Stimulated activated CD4-positive, alpha-beta T cell treated with anti-CD3 and anti-CD28 coated beads, TNF-alpha, amount 100 ng/mL, for 1 hour (primary cell): ENCODE data around the gene NEDD8.

ENCODE experiments used
- DNase-seq, 3 donors: peaks; one replicate each; pipeline ENCODE4 v3.0.0-alpha.2; 2020; ENCODE audit warnings: low read depth in 3 of 3, low spot score in 1 of 3

The NEDD8 gene

GRCh38 chr14:24198814-24199524 lies 33.2 kb downstream of the NEDD8 start:
- DNase-seq, result no peak

DNA sequence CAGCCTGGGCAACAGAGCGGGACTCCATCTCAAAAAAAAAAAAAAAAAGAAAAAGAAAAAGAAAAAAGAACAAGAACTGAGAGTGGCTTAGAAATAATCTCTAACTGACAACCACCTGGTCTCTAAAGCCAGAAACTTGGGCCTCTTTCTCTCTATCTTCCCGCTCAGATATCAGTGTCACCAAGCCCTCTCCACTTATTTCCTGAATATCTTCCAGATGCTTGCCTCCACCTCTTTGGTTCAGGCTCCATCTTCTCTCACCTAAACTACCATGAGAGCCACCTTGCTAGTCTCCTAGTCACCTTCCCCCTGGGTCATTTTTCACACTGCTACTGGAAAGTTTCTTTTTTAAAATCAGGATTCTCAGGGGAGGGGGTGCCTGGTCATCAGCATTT lies 35.1 kb downstream of the NEDD8 start:
- no peak for DNase-seq

DNA sequence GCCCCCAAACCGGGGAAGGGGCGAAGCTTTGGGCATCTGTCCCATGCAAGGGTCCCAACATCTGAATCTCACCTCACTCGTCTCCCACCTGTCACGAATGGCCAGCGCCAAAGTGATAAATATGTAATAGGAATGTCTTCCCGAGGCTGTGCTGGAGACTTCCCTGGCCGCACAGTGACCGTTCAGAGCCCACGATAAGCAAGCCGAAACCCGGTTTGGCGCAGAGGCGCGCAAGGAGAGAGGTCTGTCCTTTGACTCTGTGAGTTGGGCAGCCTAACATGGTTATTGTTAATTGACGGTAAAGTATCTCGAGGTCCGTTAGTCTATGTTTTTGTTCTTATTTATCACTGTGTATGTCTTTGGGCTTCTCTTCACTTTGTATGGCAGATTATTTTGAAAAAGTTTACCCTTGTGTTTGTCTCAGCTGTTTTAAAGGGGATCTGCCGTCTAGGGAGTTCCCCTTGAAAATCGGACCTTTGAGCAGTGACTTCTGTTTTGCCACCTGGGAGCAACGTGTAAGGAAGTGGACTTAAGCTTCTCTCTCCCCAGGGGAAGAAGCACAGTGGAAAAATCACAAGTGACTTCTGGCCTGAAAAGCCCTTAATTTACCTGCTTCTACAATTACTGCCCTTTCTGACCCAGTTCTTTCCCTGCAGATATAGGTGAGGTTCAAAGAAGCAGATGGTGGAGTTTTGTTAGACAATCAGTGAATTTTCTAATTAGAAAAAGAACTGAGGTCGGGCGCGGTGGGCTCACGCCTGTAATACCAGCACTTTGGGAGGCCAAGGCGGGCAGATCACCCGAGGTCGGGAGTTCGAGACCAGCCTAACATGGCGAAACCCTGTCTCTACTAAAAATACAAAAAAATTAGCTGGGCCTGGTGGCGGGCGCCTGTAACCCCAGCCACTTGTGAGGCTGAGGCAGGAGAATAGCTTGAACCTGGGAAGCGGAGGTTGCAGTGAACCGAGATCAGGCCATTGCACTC lies 35.8 kb downstream of the NEDD8 start:
- no peak for DNase-seq

DNA sequence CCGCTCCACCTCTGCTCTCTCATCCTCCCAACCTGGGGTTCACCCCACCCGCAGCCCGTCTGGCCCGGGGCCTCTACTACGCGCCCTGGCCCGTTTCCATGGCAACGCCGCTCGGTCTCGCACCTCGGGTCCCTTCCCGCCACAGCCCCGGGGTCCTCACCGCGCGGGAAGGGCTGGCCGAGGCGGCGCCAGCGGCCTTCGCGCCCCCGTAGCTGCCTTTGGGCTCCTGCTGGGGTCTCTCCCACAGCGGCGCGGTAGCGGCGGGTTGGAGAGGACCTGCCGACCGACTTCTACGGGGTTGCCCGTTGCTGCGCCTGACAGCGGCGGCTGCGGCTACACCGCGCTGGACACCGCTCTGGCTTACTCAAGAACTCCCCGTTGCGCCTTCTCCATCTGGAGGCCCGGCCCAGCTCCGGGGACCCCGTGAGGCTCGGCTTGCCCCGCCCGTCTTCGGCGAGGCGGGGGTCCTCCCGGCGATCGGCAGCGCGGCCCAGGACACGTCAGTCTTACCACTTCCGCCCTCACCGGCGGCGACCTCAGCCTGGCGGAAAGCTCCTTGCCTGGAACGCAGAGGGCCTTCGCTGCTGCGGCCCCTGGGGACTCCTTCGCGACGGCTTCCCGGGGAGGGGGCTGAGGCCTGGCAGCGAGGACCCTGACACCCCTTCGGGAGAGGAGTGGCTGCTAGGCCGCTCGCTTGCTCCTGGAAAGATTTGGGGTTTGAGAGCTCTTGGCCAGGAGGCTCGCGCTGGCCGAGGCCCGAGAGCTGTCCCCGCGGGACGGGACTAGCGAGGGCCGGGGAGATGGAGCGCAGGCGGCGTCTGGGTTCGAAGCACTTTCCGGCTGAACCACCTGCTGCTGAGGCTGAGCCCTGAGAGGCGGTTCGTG lies 36.7 kb downstream of the NEDD8 start, which contains the start of gene TM9SF1:
Gene TM9SF1 (minus strand): TSS at position 256 of the 885 bp plus-strand sequence. CDS start 422 bp downstream, outside the sequence.
- peak; percentile 74 to 79 (median 74) for DNase-seq

- DNase-seq, result no peak
Measured at GRCh38 chr14:24194873-24195185, 37.3 kb downstream of the NEDD8 start.

DNA sequence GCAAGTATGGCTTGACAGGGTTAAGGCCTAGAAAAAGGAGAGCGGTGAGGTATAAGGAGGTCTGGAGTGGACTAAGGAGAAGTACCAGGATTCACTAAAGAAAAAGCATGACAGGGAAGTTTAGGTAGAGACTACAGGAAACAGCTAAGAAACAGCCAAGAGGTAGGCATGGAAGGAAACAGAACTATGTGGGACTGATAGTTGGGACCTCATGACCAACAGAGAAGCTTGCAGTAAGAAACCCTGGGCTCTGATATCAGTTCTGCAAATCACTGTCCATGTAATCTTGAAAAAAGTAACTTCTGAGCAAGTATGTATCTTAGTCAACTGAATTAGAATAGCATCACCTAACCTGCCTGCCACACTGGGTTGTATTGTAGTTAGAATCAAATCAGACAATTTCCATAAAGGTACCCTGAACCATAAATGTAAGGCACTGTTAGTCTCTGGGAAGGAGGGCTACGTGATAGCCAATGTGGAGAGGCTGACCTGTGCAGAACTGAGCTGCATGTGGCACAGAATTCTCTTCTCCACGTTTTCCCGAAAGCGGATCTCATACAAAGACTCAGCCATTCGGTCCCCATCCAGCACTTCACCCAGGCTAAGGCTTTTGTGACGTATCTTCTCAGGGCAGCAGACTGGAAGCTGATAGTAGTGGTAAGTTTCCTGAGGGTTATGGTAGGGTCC lies 37.8 kb downstream of the NEDD8 start:
- no peak for DNase-seq

GRCh38 chr14:24192933-24193332 lies 39.2 kb downstream of the NEDD8 start:
- DNase-seq, result no peak

- DNase-seq, result no peak
Measured at GRCh38 chr14:24190416-24190815, 41.8 kb downstream of the NEDD8 start.

- no peak for DNase-seq
Measured at GRCh38 chr14:24189460-24189859, 42.7 kb downstream of the NEDD8 start.

- no peak for DNase-seq
Measured at GRCh38 chr14:24189059-24189375, 43.1 kb downstream of the NEDD8 start.

- peak; percentile 84 to 92 (median 92) for DNase-seq
Measured at GRCh38 chr14:24188251-24189058, 43.7 kb downstream of the NEDD8 start, which contains the start of gene IPO4. Gene IPO4 (minus strand): TSS chr14:24188816. CDS start chr14:24188787, 29 bp downstream.

DNA sequence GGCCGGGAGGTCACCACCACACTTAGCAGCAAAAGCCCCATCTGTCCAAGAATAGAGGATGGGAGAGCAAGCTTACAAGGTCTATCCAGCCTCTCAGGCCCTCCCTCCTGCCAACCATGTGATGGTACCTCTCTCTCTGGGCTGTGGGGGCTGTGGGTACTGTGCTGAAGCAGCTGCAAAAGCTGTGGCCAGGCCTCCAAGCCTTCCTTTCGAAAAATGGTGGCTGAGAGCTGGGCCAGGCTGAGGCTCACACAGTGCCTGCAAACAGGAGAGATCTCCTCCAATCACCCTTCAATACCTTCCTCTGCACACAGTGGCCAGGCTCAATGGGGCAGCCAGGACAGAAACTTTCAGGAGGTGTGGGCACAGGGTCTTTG lies 44.6 kb downstream of the NEDD8 start:
- no peak for DNase-seq

DNA sequence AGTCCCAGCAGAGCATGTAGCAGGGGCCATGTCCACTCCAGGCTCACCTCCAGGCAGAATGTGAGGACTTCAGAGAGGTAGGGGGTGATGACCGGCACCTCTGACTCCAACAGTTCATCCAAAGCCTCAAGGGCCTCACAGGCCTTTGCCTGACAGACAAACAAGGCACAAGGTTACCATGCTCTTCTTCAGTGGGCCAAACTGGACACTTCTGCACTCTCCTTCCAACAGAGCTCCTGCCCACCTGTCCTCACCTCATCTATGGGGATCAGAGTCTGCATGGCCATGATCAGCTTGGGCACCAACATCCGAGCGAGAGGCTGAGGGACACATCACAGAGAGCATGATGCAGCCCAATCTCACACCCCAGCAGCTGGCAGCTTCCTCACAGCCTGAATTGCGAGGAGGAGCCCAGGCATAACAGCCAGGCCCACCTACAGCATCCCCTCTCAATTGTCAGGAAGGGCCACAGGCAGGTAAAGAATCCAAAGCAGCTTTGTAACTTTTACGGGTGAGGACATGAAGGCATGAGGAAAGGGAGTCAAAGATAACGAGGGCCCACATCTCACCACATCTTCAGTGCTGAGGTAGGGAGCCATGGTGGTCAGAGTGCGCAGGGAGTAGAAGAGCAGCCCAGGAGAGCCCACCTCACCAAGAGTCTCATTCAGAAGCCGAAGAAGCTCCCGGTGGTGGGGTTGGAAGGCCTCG lies 45.2 kb downstream of the NEDD8 start:
- no peak for DNase-seq

- DNase-seq, result no peak
Measured at GRCh38 chr14:24185741-24186140, 46.4 kb downstream of the NEDD8 start.

DNA sequence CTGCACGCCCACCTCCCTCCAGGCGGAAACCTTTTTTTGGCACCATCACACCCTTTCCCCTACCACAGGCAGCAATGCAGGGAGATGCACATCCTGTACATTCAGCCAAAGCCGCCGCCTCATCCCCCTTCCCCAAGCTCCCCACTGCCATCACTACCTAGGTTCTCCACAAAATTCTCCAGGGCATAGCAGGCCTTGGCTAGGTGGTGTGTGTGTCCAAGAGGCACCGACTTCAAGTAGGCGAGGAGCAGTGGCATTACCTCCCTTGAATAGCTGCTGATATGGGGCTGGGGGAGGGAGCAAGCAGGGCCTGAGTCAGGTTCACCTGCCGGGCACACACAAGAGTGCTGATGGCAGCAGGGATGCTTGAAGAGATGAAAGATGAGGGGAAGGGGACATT lies 47.1 kb downstream of the NEDD8 start:
- no peak for DNase-seq

GRCh38 chr14:24184104-24184970 lies 47.8 kb downstream of the NEDD8 start:
- no peak for DNase-seq

- DNase-seq, result no peak
Measured at GRCh38 chr14:24183014-24183481, 49.1 kb downstream of the NEDD8 start.
